Stimulated activated naive CD8-positive, alpha-beta T cell treated with anti-CD3 and anti-CD28 coated beads, Interleukin-15, Interleukin-2, amounts not matched to agents 100 ng/mL and 50 ng/mL, for 24 hours (primary cell): ENCODE results near the gene GJE1.
"Not testable (repeated sequence)": the region's sequence is repeated elsewhere in the genome, so short reads cannot be mapped to it uniquely, and the experiment has no call there.

Source experiments
- H3K27ac Mint-ChIP-seq: one replicate; pipeline ENCODE4 v1.8.0; 2021; ENCODE audit warnings: mild to moderate bottlenecking, mixed read lengths
- H3K27me3 Mint-ChIP-seq: one replicate; pipeline ENCODE4 v1.8.0; 2021; ENCODE audit warnings: mixed read lengths
- H3K36me3 Mint-ChIP-seq: one replicate; pipeline ENCODE4 v1.8.0; 2021; ENCODE audit warnings: low read depth, mixed read lengths
- H3K4me1 Mint-ChIP-seq: one replicate; pipeline ENCODE4 v1.8.0; 2021; ENCODE audit warnings: low read depth, mixed read lengths
- H3K4me3 Mint-ChIP-seq: one replicate; pipeline ENCODE4 v1.8.0; 2021; ENCODE audit warnings: mild to moderate bottlenecking, mixed read lengths
- H3K9me3 Mint-ChIP-seq: one replicate; pipeline ENCODE4 v1.8.0; 2021; ENCODE audit warnings: mixed read lengths

Gene GJE1, protein sequence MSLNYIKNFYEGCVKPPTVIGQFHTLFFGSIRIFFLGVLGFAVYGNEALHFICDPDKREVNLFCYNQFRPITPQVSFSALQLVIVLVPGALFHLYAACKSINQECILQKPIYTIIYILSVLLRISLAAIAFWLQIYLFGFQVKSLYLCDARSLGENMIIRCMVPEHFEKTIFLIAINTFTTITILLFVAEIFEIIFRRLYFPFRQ

DNA sequence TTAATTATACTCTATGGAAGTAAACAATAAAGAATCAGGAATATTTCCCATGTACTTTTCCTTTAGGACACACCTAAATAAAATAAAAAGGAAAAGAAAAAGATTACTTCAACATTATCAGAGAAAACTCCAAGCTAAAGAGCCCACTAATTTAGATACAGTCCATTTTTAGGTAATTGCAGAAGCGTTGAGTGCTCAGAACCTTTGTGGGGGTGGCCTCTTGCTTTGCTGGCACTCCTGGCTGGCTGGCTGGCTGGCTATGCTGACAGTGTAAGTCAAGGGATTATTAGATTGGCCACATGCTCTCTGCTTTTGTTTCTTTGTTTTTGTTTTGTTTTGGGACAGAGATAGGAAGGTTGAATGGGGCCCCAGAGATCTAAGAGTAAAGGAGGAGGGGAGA is at the start of gene GJE1:
Gene GJE1 (plus strand): TSS at position 301 of the 400 bp plus-strand sequence. CDS start 234 bp downstream, outside the sequence.
- Mint-ChIP-seq H3K36me3 (no peaks in the 10 kb centered on the region), H3K27ac (no peak within 1 kb of the TSS), H3K4me1 (no peaks in the 10 kb centered on the region), H3K9me3 (no peaks in the 10 kb centered on the region), H3K4me3 (no peak within 1 kb of the TSS), H3K27me3 (peaks cover 25% of the 10 kb centered on the region)

DNA sequence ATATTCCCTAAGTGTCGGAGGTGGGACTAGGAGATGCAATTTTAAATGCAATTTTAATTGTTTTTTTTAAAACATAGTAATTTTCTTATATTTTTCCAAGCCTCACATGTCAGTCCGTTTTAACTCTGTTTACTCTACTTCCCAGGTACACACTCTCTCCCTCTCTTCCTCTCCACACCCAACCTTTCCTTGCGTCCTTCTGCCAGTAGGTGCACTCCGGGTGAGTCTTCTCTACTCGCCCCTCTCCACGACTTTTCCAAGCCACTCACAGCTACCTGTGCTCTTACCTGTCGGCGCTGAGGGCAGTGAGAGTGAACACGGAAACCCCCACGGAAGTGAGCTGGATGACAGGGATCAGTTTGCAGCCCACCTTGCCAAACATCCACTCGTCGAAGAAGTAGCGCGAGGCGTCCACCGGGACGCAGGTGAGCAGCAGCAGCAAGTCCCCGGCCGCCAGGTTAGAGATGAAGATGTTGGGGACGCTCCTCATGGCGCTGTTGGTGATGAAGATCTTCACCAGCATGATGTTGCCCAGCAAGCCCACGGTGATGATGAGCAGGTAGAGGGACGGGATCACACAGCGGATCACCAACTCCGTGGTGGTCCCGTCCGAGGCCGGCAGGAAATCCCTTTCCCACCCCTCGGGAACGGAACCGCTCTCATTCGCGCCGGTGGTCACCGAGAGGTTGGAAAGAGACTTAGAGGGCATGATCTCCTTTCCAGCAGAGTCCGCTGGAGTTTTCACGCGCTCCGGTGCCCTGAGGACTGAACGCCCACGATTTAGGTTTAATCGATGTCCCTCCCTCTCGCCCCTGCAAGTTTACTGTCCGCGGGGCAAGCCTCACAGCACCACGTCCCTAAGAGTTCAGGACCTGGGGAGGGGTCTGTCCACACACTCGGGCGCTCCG is 44.5 kb upstream of the GJE1 start:
- H3K27me3 Mint-ChIP-seq: peaks cover 27% of the 10 kb centered on the region
- no peaks in the 10 kb centered on the region for H3K9me3 Mint-ChIP-seq
- no peak overlapping the region for H3K4me3 Mint-ChIP-seq
- H3K36me3 Mint-ChIP-seq: no peaks in the 10 kb centered on the region
- no peak overlapping the region for H3K27ac Mint-ChIP-seq
- H3K4me1 Mint-ChIP-seq: peaks cover 16% of the 10 kb centered on the region

DNA sequence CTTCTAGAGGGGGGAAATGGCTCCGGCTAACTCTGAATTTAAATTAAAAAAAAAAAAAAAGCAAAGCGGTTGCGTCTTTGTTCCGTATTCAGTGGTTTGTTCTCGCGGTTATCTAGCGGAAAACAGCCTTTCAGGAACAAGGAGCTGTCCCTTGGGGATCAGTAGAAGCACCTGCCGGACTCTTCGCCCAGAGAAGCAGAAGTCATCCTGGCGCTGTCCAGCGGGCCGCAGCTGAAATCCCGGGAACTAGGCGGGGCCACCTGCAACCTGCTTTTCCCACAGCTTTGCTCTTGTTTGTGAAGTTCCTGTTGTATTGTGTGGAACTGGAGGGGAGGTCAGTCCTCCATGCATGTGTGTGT is 43.9 kb upstream of the GJE1 start:
- Mint-ChIP-seq H3K27ac (no peak overlapping the region), H3K9me3 (no peaks in the 10 kb centered on the region), H3K27me3 (peaks cover 27% of the 10 kb centered on the region), H3K36me3 (no peaks in the 10 kb centered on the region), H3K4me1 (peaks cover 12% of the 10 kb centered on the region), H3K4me3 (no peak overlapping the region)

DNA sequence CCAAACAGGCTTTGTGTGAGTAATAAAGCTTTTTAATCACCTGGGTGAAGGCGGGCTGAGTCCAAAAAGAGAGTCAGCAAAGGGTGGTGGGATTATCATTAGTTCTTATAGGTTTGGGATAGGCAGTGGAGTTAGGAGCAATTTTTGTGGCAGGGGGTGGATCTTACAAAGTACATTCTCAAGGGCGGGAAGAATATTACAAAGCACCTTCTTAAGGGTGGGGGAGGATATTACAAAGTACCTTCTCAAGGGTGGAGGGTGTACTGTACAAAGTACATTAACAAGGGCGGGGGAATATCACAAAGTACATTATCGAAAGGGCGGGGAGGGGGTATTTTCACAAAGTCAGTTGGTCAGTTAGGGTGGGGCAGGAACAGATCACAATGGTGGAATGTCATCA is 27.9 kb upstream of the GJE1 start:
- H3K27me3 Mint-ChIP-seq, H3K36me3 Mint-ChIP-seq, H3K9me3 Mint-ChIP-seq, H3K27ac Mint-ChIP-seq, H3K4me1 Mint-ChIP-seq, H3K4me3 Mint-ChIP-seq: not testable (repeated sequence)

DNA sequence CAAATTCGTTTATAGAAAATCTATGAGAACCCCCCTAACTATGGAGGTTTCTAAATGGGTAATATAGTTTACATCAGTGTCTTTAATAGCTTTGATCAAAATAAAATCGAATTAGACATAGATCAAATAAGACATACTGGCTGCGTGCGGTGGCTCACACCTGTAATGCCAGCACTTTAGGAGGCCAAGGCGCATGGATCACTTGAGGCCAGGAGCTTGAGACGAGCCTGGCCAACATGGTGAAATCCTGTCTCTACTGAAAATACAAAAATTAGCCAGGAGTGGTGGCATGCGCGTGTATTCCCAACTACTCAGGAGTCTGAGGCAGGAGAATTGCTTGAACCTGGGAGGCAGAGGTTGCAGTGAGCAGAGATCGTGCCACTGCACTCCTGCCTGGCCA is 21.9 kb upstream of the GJE1 start:
- H3K27ac Mint-ChIP-seq, H3K36me3 Mint-ChIP-seq: not testable (repeated sequence)

DNA sequence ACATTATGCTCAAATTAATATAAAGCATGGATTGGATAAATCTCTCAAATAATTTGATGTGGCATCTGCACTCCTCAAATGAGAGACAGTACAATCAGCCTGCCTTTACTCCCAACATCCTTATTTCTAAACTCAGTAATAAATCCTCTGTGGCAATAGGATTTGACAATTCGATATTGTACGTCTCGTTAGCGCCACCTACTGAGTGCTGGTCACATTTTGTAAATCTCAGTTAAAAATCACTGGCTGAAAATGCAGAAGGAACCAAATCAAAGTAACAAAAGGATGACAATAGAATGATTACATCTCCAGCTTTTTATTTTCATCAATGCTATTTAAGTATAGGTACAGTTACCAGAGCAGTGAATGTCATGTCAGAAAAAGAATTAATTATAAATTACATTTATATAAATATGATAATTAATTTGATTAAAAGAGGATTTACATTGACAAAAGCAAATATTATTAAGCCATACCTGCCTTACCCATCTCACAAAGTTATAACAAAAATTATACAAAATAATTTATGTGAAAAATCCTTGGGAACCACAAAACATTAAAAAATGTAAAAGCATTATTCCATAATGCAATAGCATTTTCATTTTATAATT is 20.2 kb upstream of the GJE1 start:
- H3K36me3 Mint-ChIP-seq: no peaks in the 10 kb centered on the region
- H3K4me3 Mint-ChIP-seq: no peak overlapping the region
- no peak overlapping the region for H3K27ac Mint-ChIP-seq

More for the DNA sequence above, 21.9 kb upstream of the GJE1 start:
- H3K4me1 Mint-ChIP-seq, H3K4me3 Mint-ChIP-seq, H3K9me3 Mint-ChIP-seq, H3K27me3 Mint-ChIP-seq: not testable (repeated sequence)

DNA sequence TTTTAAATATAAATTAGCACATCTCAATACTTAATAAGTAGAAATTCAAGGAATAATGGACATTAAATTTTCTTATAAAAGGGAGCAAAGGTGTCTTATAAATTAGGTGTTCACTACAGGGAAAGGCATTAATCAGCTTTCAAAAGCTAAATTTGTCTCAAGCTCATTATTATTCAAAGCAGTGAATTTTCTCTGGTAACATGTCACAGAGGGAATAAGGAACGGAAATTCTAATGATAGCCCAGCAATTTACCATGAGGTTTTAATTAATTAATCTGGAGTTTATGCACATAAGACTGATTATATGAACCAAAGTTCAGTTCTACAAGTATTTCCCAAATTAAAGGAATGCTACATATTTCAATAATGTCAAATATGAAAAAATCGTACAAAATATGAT is 15.4 kb upstream of the GJE1 start:
- Mint-ChIP-seq H3K4me1 (no peaks in the 10 kb centered on the region), H3K4me3 (no peak overlapping the region), H3K9me3 (no peaks in the 10 kb centered on the region), H3K27ac (no peak overlapping the region), H3K36me3 (no peaks in the 10 kb centered on the region), H3K27me3 (peaks cover 6% of the 10 kb centered on the region)

More for the DNA sequence above, 20.2 kb upstream of the GJE1 start:
- Mint-ChIP-seq H3K9me3 (no peaks in the 10 kb centered on the region), H3K27me3 (no peaks in the 10 kb centered on the region), H3K4me1 (no peaks in the 10 kb centered on the region)

DNA sequence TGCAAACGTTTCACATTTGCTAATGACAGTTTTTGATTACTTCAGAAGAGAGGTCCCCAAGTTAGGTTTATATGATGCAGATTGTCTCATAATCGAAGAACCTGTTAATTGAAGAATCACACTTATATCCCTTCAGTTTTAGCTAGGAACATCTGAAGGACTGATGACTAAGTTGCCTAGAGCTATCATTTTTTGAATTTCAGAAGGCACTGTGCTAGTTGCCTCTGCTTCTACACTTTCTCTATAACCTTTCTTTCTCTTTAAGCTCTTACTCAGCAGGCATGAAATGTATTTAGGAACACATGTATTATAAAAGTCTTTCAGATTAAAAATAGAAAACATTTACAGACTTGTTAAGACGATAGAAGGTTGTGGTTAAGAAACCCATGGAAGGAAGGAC is 14.4 kb upstream of the GJE1 start:
- Mint-ChIP-seq H3K27me3 (peaks cover 9% of the 10 kb centered on the region), H3K4me1 (no peaks in the 10 kb centered on the region), H3K27ac (no peak overlapping the region), H3K4me3 (no peak overlapping the region), H3K9me3 (no peaks in the 10 kb centered on the region), H3K36me3 (no peaks in the 10 kb centered on the region)

DNA sequence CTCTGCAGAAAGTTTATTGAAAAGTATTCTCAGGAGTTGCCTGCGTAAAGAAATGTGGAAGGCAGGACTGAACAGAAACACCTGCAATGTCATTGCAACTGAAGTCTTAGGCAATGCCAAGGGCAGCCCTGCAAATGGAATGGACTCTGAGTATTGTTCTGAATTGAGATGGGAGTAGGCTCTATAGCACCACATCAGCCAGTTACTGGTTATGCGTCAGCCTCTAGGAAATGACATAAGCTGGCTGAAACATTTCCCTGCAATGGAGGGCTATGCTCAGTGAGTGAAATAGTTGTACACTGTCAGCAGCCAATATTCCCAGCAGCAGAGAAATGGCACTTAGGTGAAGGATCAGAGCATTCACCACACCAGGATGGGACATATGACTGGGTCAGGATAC is 13.8 kb upstream of the GJE1 start:
- Mint-ChIP-seq H3K27me3 (peaks cover 9% of the 10 kb centered on the region), H3K4me1 (no peaks in the 10 kb centered on the region), H3K9me3 (no peaks in the 10 kb centered on the region), H3K4me3 (no peak overlapping the region), H3K36me3 (no peaks in the 10 kb centered on the region), H3K27ac (no peak overlapping the region)

DNA sequence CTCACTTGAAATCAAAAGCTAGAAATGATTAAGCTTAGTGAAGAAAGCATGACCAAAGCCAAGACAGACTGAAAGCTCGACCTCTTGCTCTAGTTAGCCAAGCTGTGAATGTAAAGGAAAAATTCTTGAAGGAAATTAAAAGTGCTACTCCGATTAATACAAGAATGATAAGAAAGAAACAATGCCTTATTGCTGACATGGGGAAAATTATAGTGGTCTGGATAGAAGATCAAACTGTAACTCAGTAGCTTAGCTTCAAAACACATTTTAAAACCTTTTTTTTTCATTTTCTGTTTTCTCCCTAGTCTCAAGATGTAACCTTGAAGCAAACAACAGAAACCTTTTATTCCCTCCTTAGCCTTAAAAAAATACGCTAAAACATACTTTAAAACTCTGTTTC is 11.4 kb upstream of the GJE1 start:
- Mint-ChIP-seq H3K4me1 (no peaks in the 10 kb centered on the region), H3K36me3 (no peaks in the 10 kb centered on the region), H3K27ac (no peak overlapping the region), H3K27me3 (peaks cover 9% of the 10 kb centered on the region), H3K4me3 (no peak overlapping the region), H3K9me3 (no peaks in the 10 kb centered on the region)

DNA sequence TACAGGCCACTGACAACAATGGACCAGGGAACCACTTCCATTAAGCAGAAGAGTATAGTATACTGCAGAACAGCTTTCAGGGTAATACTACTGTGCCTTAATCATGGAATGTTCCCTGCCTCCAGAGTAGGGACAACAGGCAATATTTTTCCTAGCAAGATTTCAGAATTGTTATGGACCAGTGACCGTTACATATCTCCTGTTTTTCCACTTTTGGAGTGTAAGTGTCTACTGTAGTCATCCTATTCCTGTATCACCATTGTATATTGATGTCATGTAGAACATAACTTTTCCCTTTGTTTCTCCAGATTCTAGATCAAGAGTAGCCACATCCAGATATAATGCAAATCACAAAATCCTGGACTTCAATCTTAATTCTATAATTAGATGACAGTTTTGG is 1.9 kb upstream of the GJE1 start:
- H3K27ac Mint-ChIP-seq: no peak overlapping the region
- H3K36me3 Mint-ChIP-seq: no peaks in the 10 kb centered on the region
- no peaks in the 10 kb centered on the region for H3K9me3 Mint-ChIP-seq
- H3K27me3 Mint-ChIP-seq: peaks cover 25% of the 10 kb centered on the region
- H3K4me1 Mint-ChIP-seq: no peaks in the 10 kb centered on the region
- no peak overlapping the region for H3K4me3 Mint-ChIP-seq

DNA sequence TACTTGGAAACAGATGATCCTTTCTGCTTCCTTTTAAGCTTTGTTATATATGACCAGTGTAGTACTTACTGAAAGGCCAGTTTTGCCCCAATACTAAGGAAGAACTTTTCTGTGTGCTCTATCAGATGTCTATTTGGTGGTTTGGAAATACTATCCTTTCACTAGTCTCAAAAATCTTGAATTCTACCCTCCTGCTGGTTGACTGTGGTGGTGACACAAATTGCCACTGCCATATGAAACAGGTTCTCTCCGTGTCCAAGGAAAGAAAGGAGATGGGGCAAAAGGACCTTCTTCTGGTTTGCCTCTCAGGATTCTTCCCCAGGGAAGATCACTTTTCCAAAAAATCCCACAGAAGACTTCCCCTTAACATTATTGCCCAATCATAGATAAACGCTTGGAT is 6.2 kb downstream of the GJE1 start:
- Mint-ChIP-seq H3K27ac (no peak overlapping the region), H3K9me3 (no peaks in the 10 kb centered on the region), H3K4me3 (no peak overlapping the region), H3K4me1 (no peaks in the 10 kb centered on the region), H3K36me3 (no peaks in the 10 kb centered on the region), H3K27me3 (peaks cover 14% of the 10 kb centered on the region)

DNA sequence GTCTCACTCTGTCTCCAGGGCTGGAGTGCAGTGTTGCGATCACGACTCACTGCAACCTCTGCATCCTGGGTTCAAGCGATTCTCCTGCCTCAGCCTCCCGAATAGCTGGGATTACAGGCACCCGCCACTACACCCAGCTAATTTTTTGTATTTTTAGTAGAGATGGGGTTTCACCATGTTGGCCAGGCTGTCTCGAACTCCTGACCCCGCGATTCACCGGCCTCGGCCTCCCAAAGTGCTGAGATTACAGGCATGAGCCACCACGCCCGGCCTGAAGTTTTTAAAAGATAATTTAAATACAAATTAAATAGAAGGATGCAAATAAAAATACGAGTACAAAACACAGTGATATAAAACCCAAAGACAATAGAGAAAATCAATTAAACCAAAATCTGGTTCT is 8.8 kb downstream of the GJE1 start:
- H3K9me3 Mint-ChIP-seq, H3K36me3 Mint-ChIP-seq, H3K27ac Mint-ChIP-seq, H3K4me3 Mint-ChIP-seq: not testable (repeated sequence)
- H3K27me3 Mint-ChIP-seq: peaks cover 10% of the 10 kb centered on the region
- H3K4me1 Mint-ChIP-seq: peaks cover 12% of the 10 kb centered on the region

DNA sequence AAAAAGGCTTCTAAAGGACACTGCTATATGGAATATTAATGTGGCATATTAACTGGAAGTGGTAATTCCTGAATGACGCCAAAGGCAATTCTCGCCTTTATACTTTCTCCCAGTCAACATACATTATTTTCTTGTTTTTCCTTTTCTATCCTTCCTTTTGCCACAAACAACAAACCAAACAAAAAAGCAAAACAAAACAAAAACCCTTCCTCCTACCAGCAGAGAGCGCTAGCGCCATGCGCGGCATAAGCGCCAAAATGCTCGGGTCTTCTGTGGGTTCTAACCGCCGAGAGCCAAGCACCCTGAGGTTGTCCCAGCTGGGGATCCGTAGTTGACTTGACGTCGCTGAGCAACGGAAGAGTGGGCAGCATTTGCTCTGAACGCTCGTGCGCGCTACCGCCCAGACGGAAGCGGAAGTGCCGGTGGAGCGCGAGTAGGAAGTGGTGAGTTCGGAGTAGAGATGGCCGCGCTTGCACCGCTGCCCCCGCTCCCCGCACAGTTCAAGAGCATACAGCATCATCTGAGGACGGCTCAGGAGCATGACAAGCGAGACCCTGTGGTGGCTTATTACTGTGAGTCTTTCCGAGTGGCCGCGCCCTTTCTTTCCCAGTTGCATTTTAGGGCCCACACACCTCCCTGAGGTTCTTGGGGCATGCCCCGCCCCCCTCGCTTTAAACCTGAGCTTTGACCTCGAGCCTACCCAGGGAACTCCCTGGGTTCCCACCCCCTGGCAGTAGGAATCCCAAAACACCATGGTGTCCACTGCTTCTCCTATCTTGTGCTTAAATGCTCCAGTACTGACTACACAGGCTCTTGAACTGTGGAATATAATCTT is 14.3 kb downstream of the GJE1 start, which contains the start of the genes NMBR and VTA1:
Gene NMBR (minus strand): TSS at position 295 of the 835 bp plus-strand sequence. CDS start 58,464 bp downstream, outside the sequence.
Gene VTA1 (plus strand): TSS at position 436 of the 835 bp plus-strand sequence. CDS start 25 bp downstream, at position 461.
- Mint-ChIP-seq H3K27me3 (no peaks in the 10 kb centered on the region), H3K36me3 (peaks cover 22% of the 10 kb centered on the region), H3K9me3 (no peaks in the 10 kb centered on the region), H3K4me3 (peak within 1 kb of the TSS; percentile 94), H3K27ac (peak within 1 kb of the TSS; percentile 88), H3K4me1 (peaks cover 63% of the 10 kb centered on the region)
